HepG2 (cell line): ENCODE data around the gene TUT1. TPM values are rescaled to one million over a fixed set of nuclear protein-coding genes. Genes with fewer than 3 reads are reported as not detected.

Source experiments
- ATAC-seq: fragments of 200-7000 bp; cut with Tn5 transposase; 3 replicates; pipeline ENCODE4 v1.9.1; 2020; ENCODE audit warnings: mild to moderate bottlenecking, moderate library complexity
- BruUV-seq: library from RNA; stranded (reverse); fragments of 400-500 nt; replicated peaks from 2 replicates; lab custom pipeline; 2021; lab: Mats Ljungman, UMichigan
- CTCF ChIA-PET: fragments of 300-600 bp; formaldehyde crosslinking; extraction: SDS; loops from one replicate; lab custom pipeline; 2021; ENCODE audit warnings: low total read pairs, inconsistent platforms, low intra/inter-chr PET ratio; lab: Yijun Ruan, JAX
- POLR2A ChIA-PET: fragments of 350-600 bp; sonication (Branson Sonifier 250); formaldehyde crosslinking; loops from one replicate; lab custom pipeline; 2020; ENCODE audit warnings: antibody characterized with exemption, inconsistent platforms; lab: Yijun Ruan, JAX
- DNase-seq: peaks from one replicate; pipeline ENCODE4 v3.0.0-alpha.2; 2015; ENCODE audit warnings: low spot score
- FAIRE-seq: peaks from 3 replicates; lab custom pipeline; 2011; peaks lifted over from hg19 to GRCh38; lab: Jason Lieb, UNC
- H2AFZ ChIP-seq: one replicate; pipeline ENCODE4 v1.6.1; 2011; ENCODE audit warnings: low read length, inconsistent platforms
- H3K27ac ChIP-seq: fragments of 300-600 bp; 3 replicates; pipeline ENCODE4 v1.8.0; 2011; ENCODE audit warnings: mixed run types, mild to moderate bottlenecking, mixed read lengths, low read length, inconsistent platforms; ENCODE audit not compliant: insufficient read depth; ENCODE audit errors: extremely low read length
- H3K27me3 ChIP-seq, 2 experiments: fragments of 200-600 bp in 1 of 2; 2 replicates in 1 of 2; 3 replicates in 1 of 2; pipeline versions ENCODE4 v1.6.0 to v1.8.0; 2011; ENCODE audit warnings: low read length in 2 of 2, mild to moderate bottlenecking in 2 of 2, moderate library complexity in 2 of 2, inconsistent platforms in 1 of 2; ENCODE audit not compliant: insufficient read depth in 2 of 2, control insufficient read depth in 1 of 2
- H3K36me3 ChIP-seq, 2 experiments: fragments of 200-600 bp in 1 of 2; replicated peaks in 1 of 2; 2 replicates in 1 of 2; 3 replicates in 1 of 2; pipeline versions ENCODE4 v1.5.1 to v1.8.0; 2011; ENCODE audit warnings: low read length in 2 of 2, inconsistent platforms in 1 of 2; ENCODE audit not compliant: insufficient read depth in 2 of 2, control insufficient read depth in 1 of 2
- H3K4me1 ChIP-seq: 2 replicates; pipeline ENCODE4 v1.5.1; 2012; ENCODE audit warnings: low read length, inconsistent platforms; ENCODE audit not compliant: insufficient read depth
- H3K4me2 ChIP-seq: 2 replicates; pipeline ENCODE4 v1.6.0; 2011; ENCODE audit warnings: low read depth, low read length, inconsistent platforms
- H3K4me3 ChIP-seq, 3 experiments: fragments of 200-600 bp in 1 of 3; sonication (generic), shearing (Covaris generic) in 1 of 3; replicated peaks in 1 of 3; 2 replicates each; pipeline ENCODE4 v1.5.1; 2011 to 2016; ENCODE audit warnings: low read length in 3 of 3, inconsistent platforms in 2 of 3, low read depth in 2 of 3, mild to moderate bottlenecking in 2 of 3, control low read depth in 1 of 3, mixed read lengths in 1 of 3; ENCODE audit not compliant: insufficient read depth in 1 of 3
- H3K79me2 ChIP-seq: one replicate; pipeline ENCODE4 v1.6.1; 2011; ENCODE audit warnings: low read length, inconsistent platforms; ENCODE audit not compliant: insufficient read depth
- H3K9ac ChIP-seq: 2 replicates; pipeline ENCODE4 v1.6.0; 2011; ENCODE audit warnings: mild to moderate bottlenecking, low read depth, low read length, inconsistent platforms; ENCODE audit not compliant: insufficient read depth
- H3K9me3 ChIP-seq: 2 replicates; pipeline ENCODE4 v1.5.1; 2012; ENCODE audit warnings: mild to moderate bottlenecking, low read length
- H4K20me1 ChIP-seq: 2 replicates; pipeline ENCODE4 v1.6.0; 2011; ENCODE audit warnings: inconsistent platforms, mild to moderate bottlenecking, low read length, moderate library complexity; ENCODE audit not compliant: insufficient read depth
- AGO2 ChIP-seq: fragments of 200-400 bp; formaldehyde crosslinking; optimal IDR thresholded peaks from 2 replicates; pipeline ENCODE3; 2017; ENCODE audit warnings: mild to moderate bottlenecking, low read depth, low read length, moderate library complexity
- ARNTL ChIP-seq: sonication (generic); formaldehyde crosslinking; IDR thresholded peaks from 2 replicates; pipeline ENCODE4 v1.4.0; 2020; ENCODE audit warnings: mild to moderate bottlenecking, missing genetic modification reagents
- ATF6 ChIP-seq: sonication (generic); formaldehyde crosslinking; conservative IDR thresholded peaks from 2 replicates; pipeline ENCODE4 v1.4.0; 2020; ENCODE audit warnings: missing genetic modification reagents
- HOXA7 ChIP-seq: sonication (generic); formaldehyde crosslinking; IDR thresholded peaks from 2 replicates; pipeline ENCODE4 v1.8.1; 2022; ENCODE audit warnings: mild to moderate bottlenecking, missing genetic modification reagents, moderate library complexity
- IRX3 ChIP-seq: sonication (generic); formaldehyde crosslinking; IDR thresholded peaks from 2 replicates; pipeline ENCODE4 v1.8.1; 2023; ENCODE audit warnings: mild to moderate bottlenecking, low read depth, missing genetic modification reagents, borderline replicate concordance
- MEIS2 ChIP-seq: sonication (generic); formaldehyde crosslinking; IDR thresholded peaks from 2 replicates; pipeline ENCODE4 v1.9.0; 2021; ENCODE audit warnings: mild to moderate bottlenecking, missing genetic modification reagents
- NCOA2 ChIP-seq: sonication (generic); formaldehyde crosslinking; IDR thresholded peaks from 2 replicates; pipeline ENCODE4 v1.8.0; 2022; ENCODE audit warnings: inconsistent platforms
- NR2F2 ChIP-seq: IDR thresholded peaks from 2 replicates; pipeline ENCODE4 v1.6.1; 2012; ENCODE audit warnings: low read depth, inconsistent platforms, borderline replicate concordance
- NRL ChIP-seq: sonication (generic); formaldehyde crosslinking; IDR thresholded peaks from 2 replicates; pipeline ENCODE4 v1.5.0; 2020; ENCODE audit warnings: missing genetic modification reagents, mild to moderate bottlenecking, moderate library complexity, borderline replicate concordance
- REPIN1 ChIP-seq: sonication (generic); formaldehyde crosslinking; IDR thresholded peaks from 2 replicates; pipeline ENCODE4 v1.8.0; 2022; ENCODE audit warnings: missing genetic modification reagents, low read depth, mild to moderate bottlenecking, borderline replicate concordance
- RXRA ChIP-seq: sonication (generic); formaldehyde crosslinking; IDR thresholded peaks from 2 replicates; pipeline ENCODE4 v1.5.1; 2020; ENCODE audit warnings: missing genetic modification reagents
- SMAD1 ChIP-seq: sonication (generic); formaldehyde crosslinking; IDR thresholded peaks from 2 replicates; pipeline ENCODE4 v1.4.0; 2020; ENCODE audit warnings: missing genetic modification reagents, low read depth, mild to moderate bottlenecking, borderline replicate concordance
- SNAPC2 ChIP-seq: sonication (generic); formaldehyde crosslinking; IDR thresholded peaks from 2 replicates; pipeline ENCODE4 v1.8.1; 2022; ENCODE audit warnings: mild to moderate bottlenecking, missing genetic modification reagents
- SP1 ChIP-seq, 2 experiments: fragments of 450-650 bp in 1 of 2; sonication (generic) in 1 of 2; formaldehyde crosslinking in 1 of 2; IDR thresholded peaks; 2 replicates each; pipeline versions ENCODE4 v1.4.0 to v1.6.1; 2016 to 2020; ENCODE audit warnings: missing genetic modification reagents in 1 of 2
- TBX3 ChIP-seq: fragments of 450-650 bp; IDR thresholded peaks from 2 replicates; pipeline ENCODE4 v1.6.1; 2017; ENCODE audit warnings: antibody characterized with exemption, mild to moderate bottlenecking, inconsistent platforms, borderline replicate concordance
- TRIM22 ChIP-seq: fragments of 450-650 bp; IDR thresholded peaks from 2 replicates; pipeline ENCODE4 v1.6.1; 2017
- ZNF20 ChIP-seq: sonication (generic); formaldehyde crosslinking; IDR thresholded peaks from 2 replicates; pipeline ENCODE4 v1.4.0; 2020; ENCODE audit warnings: mild to moderate bottlenecking, moderate library complexity, missing genetic modification reagents
- ZNF326 ChIP-seq: sonication (generic); formaldehyde crosslinking; IDR thresholded peaks from 2 replicates; pipeline ENCODE4 v1.4.0; 2020; ENCODE audit warnings: missing genetic modification reagents, borderline replicate concordance
- WGBS: methylation state at CpG from one replicate; pipeline ENCODE4 v1.1.6; 2017; ENCODE audit warnings: low lambda C conversion rate; 5-methylcytosine and 5-hydroxymethylcytosine counted together
- in situ Hi-C: cut with HindIII; loops from 2 replicates; pipeline ENCODE4 v1.10.0; 2017; ENCODE audit warnings: low pct_unique_long_range_greater_than_20kb; ENCODE audit not compliant: extremely low pct_ligation_motif_present
- intact Hi-C: fragments of 100-400 bp; cut with micrococcal nuclease; formaldehyde crosslinking; loops from one replicate; pipeline ENCODE4 v1.10.0; 2022; ENCODE audit not compliant: unreplicated experiment
- polyA plus RNA-seq, 8 experiments: library from polyadenylated mRNA; depleted of rRNA in 3 of 8; stranded (reverse) in 7 of 8; unstranded in 1 of 8; fragments of >200 nt; fragmentation: Illumina TruSeq in 4 of 8; extraction: Trizol in 4 of 8; gene quantifications; 2 replicates each; pipeline versions ENCODE4 v1.2.1 to v1.2.3, GENCODE V29; 2011 to 2016; ENCODE audit warnings: low read depth in 4 of 8, missing spikeins in 1 of 8, mixed read lengths in 1 of 8; ENCODE audit not compliant: insufficient read depth in 1 of 8
- total RNA-seq, 5 experiments: library from RNA; depleted of rRNA; stranded (reverse); fragments of >200 nt; fragmentation: Illumina TruSeq; extraction: Trizol; gene quantifications; 2 replicates each; pipeline ENCODE4 v1.2.3, GENCODE V29; 2016; ENCODE audit warnings: low read depth in 1 of 5

TUT1 gene
- total and polyA plus RNA-seq, 2 of the 13 experiments (the other 11 are each of a cell fraction or from before 2014, with no cell fraction given): 9.7 to 14.3 TPM

- TF ChIP-seq ATF6 (CRISPR knock-in tag) (no peak), NRL (CRISPR knock-in tag) (0 out of 2 replicates have a peak, but pooled peaks have one; percentile 30), NR2F2 (no peak; the same call in 1 of the 2 replicates), TRIM22 (no peak)
Observed at GRCh38 chr11:62556875-62557631, 34.3 kb downstream of the TUT1 start (continued).

- DNase-seq (no peak), FAIRE-seq (no peak), ATAC-seq (peak; percentile 1)
- POLR2A ChIA-PET: interaction anchor here (0.9 to 2.7 kb wide), 6 partner anchors 8 to 131 kb away, joined by 3 to 18 read pairs (median 6); partner anchors contain the start of genes AHNAK and EEF1G
- Histone ChIP-seq H3K27me3 (no peaks in the 10 kb centered on the region), H3K9me3 (no peaks in the 10 kb centered on the region), H3K4me3 (no peak overlapping the region), H3K4me1 (peaks cover 85% of the 10 kb centered on the region), H3K9ac (no peak overlapping the region), H3K79me2 (peaks cover 2% of the 10 kb centered on the region), H2AFZ (no peak overlapping the region), H3K4me2 (no peak overlapping the region), H3K36me3 (peaks cover 10 to 30% of the 10 kb centered on the region in 2 experiments), H3K27ac (peak overlapping the region; percentile 44), H4K20me1 (peaks cover 8% of the 10 kb centered on the region; the same call in 1 of the 2 replicates)
- CTCF ChIA-PET: no interaction called here
- BruUV-seq: no TSS peak
- in situ Hi-C loops: loop anchor here (5.0 kb wide), 1 partner anchor 159 kb away; no protein-coding TSS in a partner anchor
- 84% methylated on average over 6 of the region's 14 CpGs for WGBS
- intact Hi-C loops: no loop called here
- TF ChIP-seq HOXA7 (CRISPR knock-in tag) (no peak), REPIN1 (CRISPR knock-in tag) (no peak), ZNF20 (CRISPR knock-in tag) (no peak), SMAD1 (CRISPR knock-in tag) (no peak), ARNTL (CRISPR knock-in tag) (no peak), ZNF326 (CRISPR knock-in tag) (no peak), RXRA (0 out of 2 replicates have a peak, but pooled peaks have one; percentile 11), MEIS2 (CRISPR knock-in tag) (no peak), SP1 (IDR thresholded peaks at IDR 0.05) (no peak), SP1 (CRISPR knock-in tag; IDR thresholded peaks at IDR 0.05) (no peak), NCOA2 (CRISPR knock-in tag) (no peak), IRX3 (CRISPR knock-in tag) (no peak), SNAPC2 (CRISPR knock-in tag) (no peak), AGO2 (peak; percentile 90), TBX3 (peak; percentile 96)
Observed at GRCh38 chr11:62556108-62556874, 35.0 kb downstream of the TUT1 start.
